T-helper 17 cell (primary cell): ENCODE results near the gene MARCHF3. TPM values are rescaled to one million over a fixed set of nuclear protein-coding genes. Genes with fewer than 3 reads are reported as not detected.

Source experiments
- ATAC-seq: fragments of 150-1000 bp; cut with Tn5 transposase; 2 replicates; pipeline ENCODE4 v1.10.0; 2021; ENCODE audit warnings: mild to moderate bottlenecking, moderate library complexity
- DNase-seq, 3 donors: peaks; one replicate each; pipeline versions ENCODE4 v3.0.0 to v3.0.0-alpha.2; 2020 to 2021
- H3K9me3 ChIP-seq: one replicate; pipeline ENCODE4 v1.7.0; 2013; ENCODE audit warnings: low read length, mild to moderate bottlenecking; ENCODE audit not compliant: control insufficient read depth, poor library complexity, severe bottlenecking
- H3K27ac Mint-ChIP-seq: one replicate; pipeline ENCODE4 v1.8.0; 2022; ENCODE audit warnings: mild to moderate bottlenecking, moderate library complexity, mixed read lengths
- H3K27me3 Mint-ChIP-seq: one replicate; pipeline ENCODE4 v1.8.0; 2022; ENCODE audit warnings: mixed read lengths
- H3K36me3 Mint-ChIP-seq: one replicate; pipeline ENCODE4 v1.8.0; 2022; ENCODE audit warnings: low read depth, mixed read lengths
- H3K4me1 Mint-ChIP-seq: one replicate; pipeline ENCODE4 v1.8.0; 2022; ENCODE audit warnings: mild to moderate bottlenecking, mixed read lengths
- H3K4me3 Mint-ChIP-seq: one replicate; pipeline ENCODE4 v1.8.0; 2022; ENCODE audit warnings: mild to moderate bottlenecking, moderate library complexity, mixed read lengths
- total RNA-seq, 4 donors: library from RNA in 2 of 4; stranded (reverse) in 2 of 4; gene quantifications; one replicate each; pipeline ENCODE4 v1.2.3 and lab custom pipeline; 2022 to 2026

The MARCHF3 gene
- total RNA-seq, 2 donors from 2014 or later = 6.6 to 8.4 TPM

DNA sequence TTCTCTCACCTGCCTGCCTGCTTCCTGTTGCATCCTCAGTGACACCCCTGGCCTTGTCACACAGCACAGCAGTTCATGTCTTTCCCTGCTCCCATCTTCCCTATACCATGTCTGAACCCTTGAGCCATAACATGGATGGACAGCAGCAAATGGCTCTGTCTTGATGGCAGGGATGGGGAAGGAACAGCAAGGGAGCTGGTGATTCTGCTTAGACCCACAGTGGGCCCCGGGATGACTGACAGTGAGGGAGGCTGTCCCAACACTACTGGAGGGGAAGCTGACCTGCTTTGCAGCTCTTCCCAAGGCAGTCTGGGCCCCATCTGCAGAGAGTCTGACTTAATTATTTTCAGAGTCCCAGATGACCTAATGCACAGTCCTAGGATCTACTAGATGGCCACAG lies 48.2 kb downstream of the MARCHF3 start:
- no peaks in the 10 kb centered on the region for H3K9me3 ChIP-seq
- Mint-ChIP-seq H3K27me3 (no peaks in the 10 kb centered on the region), H3K4me3 (no peak overlapping the region), H3K4me1 (peaks cover 13% of the 10 kb centered on the region), H3K27ac (peak overlapping the region; percentile 59), H3K36me3 (peaks cover 2% of the 10 kb centered on the region)
- DNase-seq (no peak), ATAC-seq (no peak)

DNA sequence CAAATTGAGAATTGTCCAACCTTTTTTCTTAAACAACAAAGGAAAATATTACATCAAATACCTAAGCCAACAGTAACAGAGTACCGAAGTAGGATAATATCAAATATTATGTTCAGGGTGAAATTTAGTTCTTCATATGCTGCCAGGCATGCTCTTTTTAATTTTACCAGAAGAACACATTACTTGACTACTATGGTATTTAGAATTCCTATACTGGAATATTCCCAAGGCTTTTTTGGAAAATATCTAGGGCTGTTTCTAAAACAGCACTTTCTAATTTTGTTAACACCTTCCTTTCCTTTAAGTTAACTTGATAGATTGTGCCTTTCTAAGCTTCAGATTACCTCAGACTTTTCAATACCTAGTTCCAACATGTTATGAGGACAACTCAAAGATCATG lies 48.7 kb downstream of the MARCHF3 start:
- Mint-ChIP-seq H3K36me3 (peaks cover 2% of the 10 kb centered on the region), H3K27ac (no peak overlapping the region), H3K4me3 (no peak overlapping the region), H3K4me1 (peaks cover 13% of the 10 kb centered on the region), H3K27me3 (no peaks in the 10 kb centered on the region)
- no peak for DNase-seq
- H3K9me3 ChIP-seq = no peaks in the 10 kb centered on the region
- ATAC-seq = no peak

DNA sequence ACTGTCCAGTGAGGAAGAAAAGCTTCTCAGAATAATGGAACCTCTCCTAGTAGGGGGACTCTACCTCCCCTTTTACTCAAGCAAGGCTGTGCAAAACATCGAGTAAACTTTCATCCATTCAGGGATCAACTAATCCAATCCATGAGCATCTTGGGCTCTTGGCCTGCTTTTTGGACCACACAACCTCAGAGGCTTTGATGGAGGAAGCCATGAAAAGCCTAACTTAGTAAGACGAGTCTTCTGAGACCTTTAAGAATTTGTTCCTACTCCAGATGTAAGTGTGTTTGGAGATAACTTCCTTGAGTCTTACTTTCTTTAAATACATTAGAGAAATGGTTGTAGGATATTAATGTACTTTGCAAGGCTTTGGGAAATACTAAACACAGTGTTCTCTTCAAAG lies 49.1 kb downstream of the MARCHF3 start:
- Mint-ChIP-seq H3K27ac (no peak overlapping the region), H3K4me1 (peaks cover 16% of the 10 kb centered on the region), H3K4me3 (no peak overlapping the region), H3K27me3 (no peaks in the 10 kb centered on the region), H3K36me3 (peaks cover 2% of the 10 kb centered on the region)
- DNase-seq = no peak
- ATAC-seq = no peak
- no peaks in the 10 kb centered on the region for H3K9me3 ChIP-seq

DNA sequence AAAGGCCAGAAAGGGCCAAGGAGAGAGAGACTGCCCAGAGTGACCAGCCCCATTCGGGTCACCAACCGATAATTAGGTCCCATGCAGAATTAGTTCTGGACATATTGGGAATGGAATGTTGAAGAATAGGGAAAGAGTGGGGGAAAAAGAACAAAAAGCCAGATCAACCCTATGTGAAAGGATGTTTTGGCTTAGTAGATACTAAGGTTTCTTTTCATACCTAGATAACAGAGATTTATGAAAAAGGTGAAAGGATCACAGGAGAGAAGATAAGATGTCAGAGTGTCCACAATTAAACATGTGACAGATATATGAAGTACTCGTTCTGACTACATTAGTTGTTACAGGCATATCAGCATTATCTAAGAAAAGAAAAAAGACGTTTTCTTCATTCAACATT lies 52.1 kb downstream of the MARCHF3 start:
- ATAC-seq (no peak), DNase-seq (no peak)
- no peaks in the 10 kb centered on the region for H3K9me3 ChIP-seq
- no peaks in the 10 kb centered on the region for H3K27me3 Mint-ChIP-seq
- H3K4me3 Mint-ChIP-seq = no peak overlapping the region
- peaks cover 2% of the 10 kb centered on the region for H3K36me3 Mint-ChIP-seq
- no peak overlapping the region for H3K27ac Mint-ChIP-seq
- H3K4me1 Mint-ChIP-seq = peaks cover 13% of the 10 kb centered on the region

DNA sequence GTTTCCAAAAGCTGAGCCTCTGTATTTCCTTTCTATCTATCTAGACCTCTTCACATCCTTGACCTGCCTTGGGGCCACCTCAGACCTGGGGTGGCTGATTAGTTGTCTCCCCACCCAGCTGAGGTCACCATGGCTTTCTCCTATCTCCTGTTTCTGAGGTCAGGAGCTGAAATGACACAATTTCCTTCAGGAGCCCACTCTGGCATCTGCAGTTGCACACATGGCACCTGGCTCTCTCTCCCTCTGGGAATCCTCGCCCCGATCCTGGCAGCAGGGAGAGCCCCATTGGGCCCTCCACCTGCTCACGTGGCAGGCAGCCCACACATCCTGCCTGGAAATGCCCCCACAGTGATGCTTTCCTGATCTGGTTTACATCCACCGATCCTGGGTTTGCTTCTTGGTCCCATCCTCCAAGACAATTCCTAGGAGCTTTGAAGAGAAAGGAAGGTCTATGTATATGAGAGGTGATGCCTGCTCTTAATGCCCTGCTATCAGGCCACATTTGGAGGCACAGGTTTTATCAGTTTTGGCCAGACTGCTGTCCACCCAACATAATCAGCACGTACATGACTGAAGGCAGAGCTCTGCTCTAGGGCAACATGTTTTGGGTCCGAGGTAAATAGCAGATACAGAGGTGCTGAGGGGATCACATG lies 53.7 kb downstream of the MARCHF3 start:
- H3K27ac Mint-ChIP-seq = no peak overlapping the region
- DNase-seq (no peak), ATAC-seq (no peak)
- H3K9me3 ChIP-seq = no peaks in the 10 kb centered on the region
- no peaks in the 10 kb centered on the region for H3K27me3 Mint-ChIP-seq
- peaks cover 20% of the 10 kb centered on the region for H3K4me1 Mint-ChIP-seq
- no peak overlapping the region for H3K4me3 Mint-ChIP-seq
- no peaks in the 10 kb centered on the region for H3K36me3 Mint-ChIP-seq

DNA sequence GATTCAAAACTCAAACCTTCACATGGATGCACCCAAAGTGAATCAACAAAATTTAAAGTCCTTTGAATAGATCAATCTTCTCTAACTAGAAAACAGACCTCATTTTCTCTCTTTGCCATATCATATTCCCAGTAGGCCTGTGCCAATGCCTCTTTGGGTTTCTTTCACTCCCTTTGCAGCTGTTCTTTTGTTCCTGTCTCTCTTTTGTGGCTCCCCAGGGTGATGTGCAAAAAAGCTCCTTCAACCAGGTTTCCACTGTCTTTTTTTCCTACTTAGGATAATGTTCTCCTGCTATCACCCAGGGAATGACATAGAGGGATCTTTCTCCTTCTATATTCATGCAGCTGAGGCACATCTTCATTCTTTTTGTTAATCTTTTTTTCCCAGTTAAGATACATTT lies 54.6 kb downstream of the MARCHF3 start:
- H3K4me1 Mint-ChIP-seq = peaks cover 24% of the 10 kb centered on the region

DNA sequence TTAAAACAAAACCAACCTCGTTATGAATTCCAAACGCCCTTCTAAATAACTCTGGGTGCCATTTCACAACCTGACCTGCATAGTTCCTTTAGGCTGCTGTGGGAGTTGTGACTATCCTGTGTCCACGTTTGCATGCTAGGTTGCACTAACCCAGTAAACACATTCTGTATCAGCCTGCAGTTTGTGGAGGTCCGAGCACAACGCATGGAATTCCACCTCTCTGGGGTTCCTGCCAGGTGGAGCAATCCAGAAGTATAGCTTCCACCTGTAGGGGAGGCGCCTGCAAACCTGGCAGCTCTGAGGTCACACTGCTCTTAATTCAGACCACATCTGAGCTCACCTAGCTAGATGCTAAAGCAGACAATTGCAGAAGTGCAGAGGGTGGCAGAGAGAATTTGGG lies 57.2 kb downstream of the MARCHF3 start:
- peaks cover 24% of the 10 kb centered on the region for H3K4me1 Mint-ChIP-seq
- H3K27ac Mint-ChIP-seq = peak overlapping the region; percentile 75
- H3K4me3 Mint-ChIP-seq = peak overlapping the region; percentile 33
- no peaks in the 10 kb centered on the region for H3K9me3 ChIP-seq
- peaks cover 2% of the 10 kb centered on the region for H3K36me3 Mint-ChIP-seq
- H3K27me3 Mint-ChIP-seq = no peaks in the 10 kb centered on the region
- DNase-seq (no peak), ATAC-seq (peak; percentile 30)

More for the DNA sequence above, 54.6 kb downstream of the MARCHF3 start:
- H3K9me3 ChIP-seq = no peaks in the 10 kb centered on the region
- Mint-ChIP-seq H3K27me3 (no peaks in the 10 kb centered on the region), H3K4me3 (no peak overlapping the region), H3K36me3 (no peaks in the 10 kb centered on the region), H3K27ac (no peak overlapping the region)
- ATAC-seq (no peak), DNase-seq (no peak)

DNA sequence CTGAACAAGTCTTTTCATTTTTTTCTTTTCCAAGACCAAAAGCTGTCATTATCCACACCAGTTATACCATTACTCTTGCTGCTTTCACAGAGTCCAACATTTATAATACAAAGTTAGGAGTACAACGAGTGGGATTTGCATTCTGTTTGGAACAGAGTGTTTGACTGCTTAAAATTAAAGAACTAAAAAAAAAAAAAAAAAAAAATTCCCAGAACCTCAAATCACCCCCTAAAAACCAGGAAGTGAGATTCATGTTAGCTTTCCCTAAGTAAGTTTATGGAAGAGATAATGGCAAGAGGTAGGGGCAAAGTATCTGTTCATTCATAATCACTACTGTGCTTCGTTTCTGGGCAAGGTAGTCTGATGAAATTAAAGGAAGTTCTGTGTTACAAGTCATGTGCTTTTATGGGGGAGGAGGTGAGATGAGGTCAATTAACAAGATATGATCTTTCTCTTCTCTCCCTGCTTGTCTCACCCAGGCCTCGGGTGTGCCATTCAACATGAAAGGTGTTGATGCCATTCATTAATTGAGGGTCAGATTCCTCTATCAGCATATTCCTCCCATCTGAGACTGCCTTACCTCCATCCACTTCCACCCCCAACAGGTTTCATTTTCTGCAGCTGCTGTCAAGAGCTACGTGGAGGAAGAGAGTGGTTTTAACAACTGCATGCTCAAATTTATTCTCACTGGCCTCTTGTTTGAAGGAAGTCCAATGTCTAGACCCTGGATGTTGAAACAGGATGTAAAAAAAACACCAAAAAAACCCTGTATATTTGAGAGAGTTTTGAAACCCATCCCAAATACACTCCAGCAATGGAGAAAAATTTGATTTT lies 58.1 kb downstream of the MARCHF3 start:
- H3K36me3 Mint-ChIP-seq = peaks cover 4% of the 10 kb centered on the region
- peak; percentile 78 for ATAC-seq
- H3K9me3 ChIP-seq = no peaks in the 10 kb centered on the region
- H3K27ac Mint-ChIP-seq = peak overlapping the region; percentile 75
- H3K4me1 Mint-ChIP-seq = peaks cover 24% of the 10 kb centered on the region
- no peaks in the 10 kb centered on the region for H3K27me3 Mint-ChIP-seq
- H3K4me3 Mint-ChIP-seq = peak overlapping the region; percentile 68
- DNase-seq = no peak

DNA sequence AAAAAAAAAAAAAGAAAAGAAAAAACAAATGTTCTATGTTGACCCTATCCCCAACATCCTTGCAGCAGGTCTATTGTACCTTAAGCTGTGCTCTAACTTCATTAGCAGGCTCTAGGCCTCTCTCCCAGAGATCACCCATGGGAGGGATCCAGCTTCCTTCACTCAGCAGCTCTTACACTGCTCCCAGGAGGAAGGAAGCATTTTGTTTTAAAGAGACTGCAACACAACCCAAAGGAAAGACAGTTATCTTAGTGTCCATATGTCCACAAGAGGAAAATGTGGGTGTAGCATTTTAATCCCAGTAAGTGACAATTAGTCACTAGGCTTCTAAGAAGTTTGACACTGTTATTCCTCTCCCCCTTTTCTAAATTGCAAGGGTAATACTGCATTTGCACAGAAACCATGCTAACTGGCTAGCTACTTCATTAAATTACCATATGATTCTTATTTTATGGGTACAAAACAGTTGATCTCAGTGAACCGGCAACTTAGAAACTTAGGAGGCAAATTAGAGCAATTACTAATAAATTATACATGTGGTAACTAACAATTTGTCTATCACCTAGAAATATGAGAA lies 58.8 kb downstream of the MARCHF3 start:
- H3K36me3 Mint-ChIP-seq = peaks cover 4% of the 10 kb centered on the region
- ATAC-seq (no peak), DNase-seq (no peak)
- H3K4me3 Mint-ChIP-seq = no peak overlapping the region
- H3K27me3 Mint-ChIP-seq = no peaks in the 10 kb centered on the region
- no peaks in the 10 kb centered on the region for H3K9me3 ChIP-seq
- H3K4me1 Mint-ChIP-seq = peaks cover 21% of the 10 kb centered on the region
- H3K27ac Mint-ChIP-seq = peak overlapping the region; percentile 75

DNA sequence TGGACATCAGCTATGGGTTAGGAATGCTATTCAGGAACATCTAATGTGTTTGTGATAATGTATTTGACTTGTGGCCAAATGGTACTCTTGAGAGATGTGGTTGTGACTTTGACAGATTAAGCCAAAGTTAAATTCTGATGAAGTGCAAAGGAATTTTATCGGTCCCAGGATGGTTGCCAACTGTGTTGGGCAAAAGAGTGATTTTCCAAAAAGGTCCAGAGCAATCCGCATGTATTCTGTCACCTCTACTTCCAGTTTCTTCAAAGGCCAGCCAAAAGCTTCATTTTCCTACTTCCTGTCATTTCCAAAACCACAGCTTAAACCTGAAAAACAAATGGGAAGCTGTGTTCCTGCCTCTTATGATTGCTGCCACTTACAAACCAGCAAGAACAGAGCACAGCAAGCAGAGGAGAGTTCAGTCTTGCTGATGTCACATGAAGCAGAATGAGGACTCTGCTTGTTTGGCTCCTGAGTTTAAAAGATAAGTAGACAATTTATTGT lies 59.8 kb downstream of the MARCHF3 start:
- Mint-ChIP-seq H3K4me1 (peaks cover 19% of the 10 kb centered on the region), H3K27ac (no peak overlapping the region), H3K27me3 (no peaks in the 10 kb centered on the region), H3K36me3 (peaks cover 4% of the 10 kb centered on the region), H3K4me3 (peak overlapping the region; percentile 19)
- ATAC-seq (no peak), DNase-seq (no peak)
- H3K9me3 ChIP-seq = no peaks in the 10 kb centered on the region

DNA sequence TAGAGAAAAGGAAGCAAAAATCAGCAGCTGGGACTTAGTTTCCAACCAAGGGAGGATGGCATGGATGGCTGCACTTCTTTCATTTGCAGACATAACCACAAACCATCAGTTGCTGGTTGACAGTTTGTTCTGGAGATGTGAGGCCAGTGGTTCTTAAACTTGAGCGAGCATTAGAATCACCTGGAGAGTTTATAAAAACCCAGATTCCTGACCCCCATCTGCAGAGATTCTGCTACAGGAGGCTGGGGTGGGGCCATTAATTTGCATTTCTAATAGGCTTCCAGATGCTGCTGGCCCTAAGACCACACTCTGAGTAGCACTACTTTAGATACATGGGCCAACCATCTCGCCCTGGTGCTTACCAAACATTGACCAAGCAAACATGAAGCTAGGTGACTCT lies 60.8 kb downstream of the MARCHF3 start:
- DNase-seq (no peak), ATAC-seq (no peak)
- no peaks in the 10 kb centered on the region for H3K9me3 ChIP-seq
- peaks cover 4% of the 10 kb centered on the region for H3K36me3 Mint-ChIP-seq
- no peak overlapping the region for H3K27ac Mint-ChIP-seq
- no peaks in the 10 kb centered on the region for H3K27me3 Mint-ChIP-seq
- H3K4me1 Mint-ChIP-seq = peaks cover 19% of the 10 kb centered on the region
- H3K4me3 Mint-ChIP-seq = no peak overlapping the region

DNA sequence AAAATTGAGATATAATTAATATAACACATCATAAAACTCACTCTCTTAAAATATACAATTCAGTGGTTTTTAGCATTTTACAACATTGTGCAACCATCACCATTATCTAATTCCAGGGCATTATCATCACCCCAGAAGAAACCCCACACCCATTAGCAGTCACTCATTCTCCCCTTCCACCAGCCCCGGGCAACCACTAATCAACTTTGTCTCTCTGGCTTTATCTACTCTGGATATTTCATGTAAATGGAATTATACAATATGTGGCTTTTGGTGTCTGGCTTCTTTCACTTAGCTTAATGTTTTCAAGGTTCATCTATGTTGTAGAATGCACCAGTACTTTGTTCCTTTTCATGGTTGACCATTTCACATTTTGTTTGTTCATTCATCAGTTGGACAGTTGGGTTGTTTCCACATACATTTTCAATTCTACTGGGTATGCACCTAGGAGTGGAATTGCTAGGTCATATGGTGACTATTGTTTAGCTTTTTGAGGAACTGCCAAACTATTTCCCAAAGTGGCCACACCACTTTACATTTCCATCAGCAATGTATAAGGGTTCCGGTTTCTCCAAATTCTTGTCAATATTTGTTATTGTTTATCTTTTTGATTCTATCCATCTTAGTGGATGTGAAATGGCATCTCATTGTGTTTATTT lies 62.4 kb downstream of the MARCHF3 start:
- DNase-seq (no peak), ATAC-seq (no peak)
- Mint-ChIP-seq H3K27ac (no peak overlapping the region), H3K4me1 (peaks cover 19% of the 10 kb centered on the region), H3K36me3 (peaks cover 4% of the 10 kb centered on the region), H3K4me3 (no peak overlapping the region), H3K27me3 (no peaks in the 10 kb centered on the region)
- no peaks in the 10 kb centered on the region for H3K9me3 ChIP-seq

DNA sequence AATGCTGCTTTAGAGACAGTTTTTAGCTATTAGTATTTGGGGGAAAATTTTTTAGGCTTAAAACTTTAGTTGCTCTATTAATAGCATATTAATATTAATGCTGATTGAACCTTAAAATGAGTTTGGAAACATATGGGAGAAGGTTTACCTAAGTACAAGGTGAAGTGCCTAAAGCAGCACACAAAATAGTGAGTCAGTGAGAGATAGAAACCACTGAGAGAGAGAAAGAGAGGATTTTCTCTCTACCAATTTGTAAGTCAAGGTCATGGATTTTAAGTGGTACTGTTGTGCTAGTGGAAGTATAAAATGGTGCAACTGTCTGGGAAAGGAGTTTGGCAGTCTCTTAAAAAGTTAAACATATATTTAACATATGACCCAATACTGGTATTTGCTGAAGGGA lies 64.9 kb downstream of the MARCHF3 start:
- no peaks in the 10 kb centered on the region for H3K9me3 ChIP-seq
- ATAC-seq = no peak
- H3K4me3 Mint-ChIP-seq = no peak overlapping the region
- H3K36me3 Mint-ChIP-seq = peaks cover 4% of the 10 kb centered on the region
- no peaks in the 10 kb centered on the region for H3K27me3 Mint-ChIP-seq
- no peak for DNase-seq
- H3K4me1 Mint-ChIP-seq = peaks cover 5% of the 10 kb centered on the region
- H3K27ac Mint-ChIP-seq = no peak overlapping the region
